Activated naive CD8-positive, alpha-beta T cell treated with anti-CD3 and anti-CD28 coated beads, Interleukin-2, amount 10 ng/mL, durations not matched to agents 7 days and 5 days (primary cell): ENCODE data around the gene FLRT3. TPM values are rescaled to one million over a fixed set of nuclear protein-coding genes. Genes with fewer than 3 reads are reported as not detected.

Experiments used
- ATAC-seq: fragments of 150-1000 bp; cut with Tn5 transposase; one replicate; pipeline ENCODE4 v1.10.0; 2021; ENCODE audit warnings: low read depth, moderate library complexity
- POLR2A ChIA-PET: fragments of 350-600 bp; sonication (Branson Sonifier 250); formaldehyde crosslinking; loops from one replicate; lab custom pipeline; 2021; ENCODE audit warnings: antibody characterized with exemption; lab: Charles Lee
- DNase-seq: peaks from one replicate; pipeline ENCODE4 v3.0.0; 2021
- H3K27ac Mint-ChIP-seq: one replicate; pipeline ENCODE4 v1.8.0; 2022; ENCODE audit warnings: mild to moderate bottlenecking, mixed read lengths
- H3K27me3 Mint-ChIP-seq: one replicate; pipeline ENCODE4 v1.8.0; 2022; ENCODE audit warnings: mild to moderate bottlenecking, moderate library complexity, mixed read lengths
- H3K36me3 Mint-ChIP-seq: one replicate; pipeline ENCODE4 v1.8.0; 2021; ENCODE audit warnings: mild to moderate bottlenecking, mixed read lengths
- H3K4me1 Mint-ChIP-seq: one replicate; pipeline ENCODE4 v1.8.0; 2021; ENCODE audit warnings: mixed read lengths
- H3K4me3 Mint-ChIP-seq: one replicate; pipeline ENCODE4 v1.8.0; 2022; ENCODE audit warnings: mild to moderate bottlenecking, moderate library complexity, mixed read lengths
- H3K9me3 Mint-ChIP-seq: one replicate; pipeline ENCODE4 v1.8.0; 2021; ENCODE audit warnings: mixed read lengths
- total RNA-seq, 2 experiments: library from RNA; stranded (reverse); gene quantifications; one replicate each; pipeline ENCODE4 v1.2.3, GENCODE V29; 2021

The FLRT3 gene
- total RNA-seq, 2 experiments from 2014 or later, result not detected

DNA sequence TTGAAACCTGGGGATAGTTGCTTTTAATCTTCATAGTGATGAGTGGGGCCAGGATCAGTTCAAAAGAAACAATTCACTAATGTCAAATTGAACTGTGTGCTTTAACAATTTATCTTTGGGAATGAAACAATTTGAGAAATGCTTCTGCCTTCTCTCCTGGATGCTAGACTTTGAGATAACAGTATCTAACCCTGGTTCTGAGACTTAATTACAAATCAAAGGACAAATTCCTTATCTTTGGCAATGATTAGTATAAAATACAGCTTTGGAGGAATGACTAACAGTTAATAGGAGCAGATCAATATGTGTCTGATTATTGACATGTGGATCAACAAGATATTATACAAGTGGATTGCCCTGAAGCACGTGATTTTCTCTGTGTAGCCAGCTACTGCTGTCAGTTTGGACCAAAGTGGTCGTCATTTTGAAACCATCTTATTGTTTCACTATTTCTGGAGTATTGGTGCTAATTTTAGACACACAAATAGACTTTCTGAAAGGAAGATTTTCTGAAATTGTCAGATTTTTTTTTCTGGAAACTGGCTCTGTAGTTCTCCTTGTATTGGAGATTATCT, 6.2 kb upstream of the FLRT3 start:
- Mint-ChIP-seq H3K4me3 (no peak overlapping the region), H3K9me3 (peaks cover 4% of the 10 kb centered on the region), H3K27me3 (no peaks in the 10 kb centered on the region), H3K4me1 (no peaks in the 10 kb centered on the region), H3K36me3 (no peaks in the 10 kb centered on the region), H3K27ac (no peak overlapping the region)
- ATAC-seq (no peak), DNase-seq (no peak)
- POLR2A ChIA-PET, result interaction anchor here (0.6 kb wide), 1 partner anchor 44 kb away, joined by 3 read pairs; no protein-coding TSS in a partner anchor

DNA sequence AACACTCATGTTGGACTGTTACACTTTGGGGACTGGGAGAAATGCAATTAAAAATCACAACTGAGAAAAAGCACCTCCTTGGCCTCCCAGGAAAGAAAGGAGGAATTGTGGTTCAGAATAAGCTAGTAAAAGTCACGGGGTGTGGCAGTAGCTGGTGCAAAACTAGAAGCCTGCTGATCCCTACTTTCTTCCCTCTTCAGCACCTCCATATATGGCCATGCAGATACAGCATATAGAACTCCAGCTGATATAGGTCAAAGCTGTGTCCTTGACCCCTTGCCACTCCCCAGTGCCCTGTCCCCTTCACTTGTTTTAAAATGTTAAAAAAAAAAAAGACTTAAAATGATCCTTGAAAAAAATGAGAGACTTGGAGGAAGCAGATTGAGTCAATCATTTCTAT, 5.5 kb upstream of the FLRT3 start:
- no peaks in the 10 kb centered on the region for H3K36me3 Mint-ChIP-seq
- H3K9me3 Mint-ChIP-seq, result peaks cover 4% of the 10 kb centered on the region
- DNase-seq (no peak), ATAC-seq (no peak)
- no peak overlapping the region for H3K4me3 Mint-ChIP-seq
- no peaks in the 10 kb centered on the region for H3K4me1 Mint-ChIP-seq
- H3K27ac Mint-ChIP-seq, result no peak overlapping the region
- POLR2A ChIA-PET, result interaction anchor here (0.6 kb wide), 1 partner anchor 45 kb away, joined by 3 read pairs; no protein-coding TSS in a partner anchor
- no peaks in the 10 kb centered on the region for H3K27me3 Mint-ChIP-seq

DNA sequence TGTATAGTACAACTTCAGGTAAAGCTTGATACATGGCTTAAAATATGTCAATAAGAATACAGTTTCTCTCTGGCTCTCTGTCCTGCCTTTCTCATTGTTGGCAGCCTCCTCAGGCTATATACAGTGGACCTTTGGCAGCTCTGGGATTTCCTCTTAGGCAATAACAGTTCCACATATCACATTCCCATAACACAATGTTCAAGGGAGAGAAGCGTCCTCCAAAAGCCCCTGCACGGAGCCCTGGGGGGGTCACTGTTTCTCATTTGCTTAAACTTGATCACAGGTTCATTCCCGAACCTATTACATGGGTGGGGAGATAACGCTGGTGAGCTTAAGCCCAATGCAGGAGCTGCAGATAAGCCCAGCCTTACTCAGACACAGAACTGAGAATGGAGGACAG, 4.4 kb upstream of the FLRT3 start:
- Mint-ChIP-seq H3K4me3 (no peak overlapping the region), H3K36me3 (no peaks in the 10 kb centered on the region), H3K27me3 (no peaks in the 10 kb centered on the region), H3K4me1 (no peaks in the 10 kb centered on the region), H3K9me3 (peaks cover 2% of the 10 kb centered on the region), H3K27ac (no peak overlapping the region)
- POLR2A ChIA-PET, result no interaction called here
- ATAC-seq (no peak), DNase-seq (no peak)

DNA sequence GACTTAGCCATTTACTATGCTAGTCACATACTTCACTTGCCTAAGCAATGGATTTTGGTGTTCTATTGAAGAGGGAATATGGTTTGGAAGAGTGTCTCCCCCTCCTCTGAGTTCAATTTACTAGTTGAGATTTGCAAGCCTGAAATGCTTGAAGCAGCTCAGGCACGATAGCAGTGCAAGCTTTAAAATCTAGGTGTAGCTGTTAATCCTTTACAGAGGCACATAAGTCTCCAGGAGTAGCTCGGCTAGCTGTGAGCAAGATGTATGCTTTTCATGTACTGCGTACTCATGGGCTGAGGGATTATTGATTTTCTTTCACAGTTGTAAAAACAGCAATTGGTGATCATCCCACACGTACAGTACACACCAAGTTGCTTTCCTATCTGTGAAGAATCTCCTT, 726 bp downstream of the FLRT3 start:
- ATAC-seq (no peak), DNase-seq (no peak)
- H3K9me3 Mint-ChIP-seq, result peaks cover 2% of the 10 kb centered on the region
- no peaks in the 10 kb centered on the region for H3K27me3 Mint-ChIP-seq
- H3K4me1 Mint-ChIP-seq, result no peaks in the 10 kb centered on the region
- POLR2A ChIA-PET, result no interaction called here
- no peak overlapping the region for H3K4me3 Mint-ChIP-seq
- H3K27ac Mint-ChIP-seq, result no peak overlapping the region
- H3K36me3 Mint-ChIP-seq, result no peaks in the 10 kb centered on the region

DNA sequence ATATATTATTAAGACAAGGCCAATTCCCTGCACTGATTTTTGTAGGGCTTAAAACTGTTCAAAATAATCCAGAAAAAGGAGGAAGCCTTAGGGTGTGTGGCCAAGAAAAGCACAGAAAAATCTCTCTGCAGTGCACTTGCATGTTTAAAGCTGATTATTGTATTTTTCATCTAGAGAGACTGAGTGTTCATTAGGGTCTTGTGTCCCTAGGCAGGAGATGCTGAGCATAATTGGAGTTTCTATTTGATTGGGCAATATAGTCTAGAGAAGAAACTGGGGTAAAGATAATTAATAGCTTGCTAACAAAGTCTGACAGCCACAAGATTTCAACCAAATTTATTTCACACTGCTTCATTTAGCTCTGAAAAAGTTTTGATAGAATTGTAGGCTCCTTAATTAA, 2.4 kb downstream of the FLRT3 start:
- no peaks in the 10 kb centered on the region for H3K27me3 Mint-ChIP-seq
- POLR2A ChIA-PET, result no interaction called here
- peaks cover 2% of the 10 kb centered on the region for H3K9me3 Mint-ChIP-seq
- H3K4me3 Mint-ChIP-seq, result no peak overlapping the region
- ATAC-seq, result no peak
- H3K36me3 Mint-ChIP-seq, result no peaks in the 10 kb centered on the region
- no peak overlapping the region for H3K27ac Mint-ChIP-seq
- DNase-seq, result no peak
- no peaks in the 10 kb centered on the region for H3K4me1 Mint-ChIP-seq

DNA sequence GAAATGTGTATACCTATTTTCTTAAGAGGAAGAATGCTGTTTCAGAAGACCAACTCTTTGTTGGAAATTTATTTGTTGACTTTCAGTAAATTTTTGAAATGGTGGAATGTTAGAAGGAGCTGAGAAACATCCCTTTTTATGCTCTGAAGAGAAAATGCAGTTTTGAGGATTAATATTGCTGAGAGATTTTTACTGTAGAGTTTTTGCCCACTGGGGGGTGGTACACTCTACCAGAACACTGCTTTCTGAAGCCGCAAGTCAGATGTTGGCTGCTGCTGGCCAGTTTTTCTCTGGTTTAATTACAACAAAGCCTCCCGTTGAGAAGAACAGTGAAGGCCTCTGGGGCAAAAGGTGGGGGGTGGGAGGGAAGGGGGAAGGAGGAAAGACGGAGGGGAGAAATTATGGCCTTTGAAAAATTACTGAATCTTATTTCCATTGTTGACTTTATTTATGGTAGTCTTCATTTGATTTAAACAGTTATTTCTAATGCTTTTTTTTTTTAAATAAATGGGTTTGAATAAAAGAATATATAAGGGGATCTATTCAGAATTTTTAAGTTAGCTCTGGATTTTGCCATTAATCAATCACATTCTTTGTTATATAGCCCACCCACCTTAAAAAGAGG, 3.0 kb downstream of the FLRT3 start:
- H3K27me3 Mint-ChIP-seq, result no peaks in the 10 kb centered on the region
- POLR2A ChIA-PET, result no interaction called here
- ATAC-seq (no peak), DNase-seq (no peak)
- H3K4me3 Mint-ChIP-seq, result no peak overlapping the region
- no peaks in the 10 kb centered on the region for H3K9me3 Mint-ChIP-seq
- H3K36me3 Mint-ChIP-seq, result no peaks in the 10 kb centered on the region
- no peaks in the 10 kb centered on the region for H3K4me1 Mint-ChIP-seq
- H3K27ac Mint-ChIP-seq, result no peak overlapping the region

DNA sequence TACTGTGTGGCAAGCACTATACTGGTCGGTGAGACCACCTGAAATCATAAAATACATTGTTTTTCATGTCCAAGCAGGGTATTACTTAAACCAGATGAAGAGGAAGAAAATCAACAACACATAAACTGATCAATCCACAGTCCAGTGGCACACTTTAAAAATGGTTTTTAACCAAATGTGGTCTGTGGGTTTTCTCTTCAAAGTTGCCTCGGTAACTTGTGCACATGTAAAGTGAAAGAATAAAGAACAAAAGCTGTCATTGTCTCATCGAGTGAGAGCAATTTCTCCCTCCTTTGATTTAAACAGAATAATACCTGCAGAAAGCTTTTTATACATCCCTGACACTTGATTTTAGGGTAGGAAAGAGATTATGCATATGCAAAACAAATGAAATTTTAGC, 3.7 kb downstream of the FLRT3 start:
- DNase-seq (no peak), ATAC-seq (no peak)
- Mint-ChIP-seq H3K9me3 (no peaks in the 10 kb centered on the region), H3K36me3 (no peaks in the 10 kb centered on the region), H3K4me3 (no peak overlapping the region), H3K27ac (no peak overlapping the region), H3K27me3 (no peaks in the 10 kb centered on the region), H3K4me1 (no peaks in the 10 kb centered on the region)
- POLR2A ChIA-PET, result no interaction called here

DNA sequence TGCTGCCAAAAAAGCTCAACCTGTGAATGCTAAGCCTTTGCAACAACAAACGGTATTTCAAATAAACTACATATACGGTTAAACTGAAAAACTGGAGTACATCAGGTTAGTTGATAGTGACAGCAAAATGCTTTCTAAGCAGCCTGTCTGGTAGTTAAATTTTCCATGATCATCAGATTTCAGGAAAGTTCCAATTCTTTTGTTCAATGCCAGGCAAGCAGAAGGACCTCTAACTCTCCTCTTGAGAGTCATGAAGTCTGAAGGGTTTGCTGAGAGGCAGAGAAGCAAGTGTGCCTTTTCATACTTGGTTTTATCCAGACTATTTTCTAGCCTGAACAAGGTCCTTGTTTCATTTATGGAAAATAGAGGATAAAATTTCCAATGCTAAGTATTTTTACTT, 4.5 kb downstream of the FLRT3 start:
- no peak for ATAC-seq
- DNase-seq, result no peak
- Mint-ChIP-seq H3K4me1 (no peaks in the 10 kb centered on the region), H3K27me3 (no peaks in the 10 kb centered on the region), H3K27ac (no peak overlapping the region), H3K9me3 (no peaks in the 10 kb centered on the region), H3K4me3 (no peak overlapping the region), H3K36me3 (no peaks in the 10 kb centered on the region)
- POLR2A ChIA-PET, result no interaction called here

DNA sequence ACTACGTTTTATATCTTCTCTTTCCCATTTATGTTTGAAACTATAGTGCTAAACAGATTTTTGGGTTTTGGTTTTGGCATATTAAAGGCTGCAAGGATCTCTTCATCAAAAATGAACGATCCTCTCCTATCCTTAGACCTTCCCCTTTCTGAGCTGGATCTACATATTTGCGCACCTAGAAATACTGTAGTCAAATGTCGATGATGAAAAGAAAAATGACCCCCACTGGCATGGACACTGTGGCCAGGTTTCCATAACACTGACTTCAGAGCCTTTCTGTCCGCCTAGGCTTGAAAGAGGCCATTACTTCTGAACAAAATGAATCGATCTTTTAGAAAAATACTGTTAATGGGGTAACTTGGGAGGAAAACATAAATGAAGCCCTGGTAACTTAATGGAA, 5.8 kb downstream of the FLRT3 start:
- no peaks in the 10 kb centered on the region for H3K4me1 Mint-ChIP-seq
- POLR2A ChIA-PET, result no interaction called here
- ATAC-seq, result no peak
- H3K36me3 Mint-ChIP-seq, result no peaks in the 10 kb centered on the region
- H3K27me3 Mint-ChIP-seq, result no peaks in the 10 kb centered on the region
- no peaks in the 10 kb centered on the region for H3K9me3 Mint-ChIP-seq
- no peak for DNase-seq
- no peak overlapping the region for H3K27ac Mint-ChIP-seq
- no peak overlapping the region for H3K4me3 Mint-ChIP-seq

DNA sequence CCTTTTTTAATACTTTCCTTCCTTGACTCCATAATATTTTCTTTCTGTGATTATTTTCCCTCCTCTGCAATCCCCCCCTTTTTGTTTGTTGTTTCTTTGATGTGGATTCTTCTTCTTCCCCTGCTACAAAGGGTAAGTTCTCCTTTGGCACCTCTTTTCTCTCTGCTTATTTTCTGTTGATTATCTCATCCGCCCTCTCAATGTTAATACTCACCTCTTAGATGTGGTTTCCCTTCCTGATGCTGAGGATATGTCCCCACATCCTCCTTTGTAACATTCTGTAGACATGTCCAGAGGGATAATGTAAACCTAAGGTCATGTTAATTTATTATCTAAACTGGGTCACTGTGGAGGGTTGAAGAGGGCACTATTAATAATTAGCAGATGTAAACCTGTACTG, 17.7 kb downstream of the FLRT3 start:
- no peak overlapping the region for H3K27ac Mint-ChIP-seq
- H3K9me3 Mint-ChIP-seq, result peaks cover 2% of the 10 kb centered on the region
- ATAC-seq (no peak), DNase-seq (no peak)
- H3K27me3 Mint-ChIP-seq, result no peaks in the 10 kb centered on the region
- no peak overlapping the region for H3K4me3 Mint-ChIP-seq
- H3K36me3 Mint-ChIP-seq, result no peaks in the 10 kb centered on the region
- H3K4me1 Mint-ChIP-seq, result no peaks in the 10 kb centered on the region
- POLR2A ChIA-PET, result no interaction called here

DNA sequence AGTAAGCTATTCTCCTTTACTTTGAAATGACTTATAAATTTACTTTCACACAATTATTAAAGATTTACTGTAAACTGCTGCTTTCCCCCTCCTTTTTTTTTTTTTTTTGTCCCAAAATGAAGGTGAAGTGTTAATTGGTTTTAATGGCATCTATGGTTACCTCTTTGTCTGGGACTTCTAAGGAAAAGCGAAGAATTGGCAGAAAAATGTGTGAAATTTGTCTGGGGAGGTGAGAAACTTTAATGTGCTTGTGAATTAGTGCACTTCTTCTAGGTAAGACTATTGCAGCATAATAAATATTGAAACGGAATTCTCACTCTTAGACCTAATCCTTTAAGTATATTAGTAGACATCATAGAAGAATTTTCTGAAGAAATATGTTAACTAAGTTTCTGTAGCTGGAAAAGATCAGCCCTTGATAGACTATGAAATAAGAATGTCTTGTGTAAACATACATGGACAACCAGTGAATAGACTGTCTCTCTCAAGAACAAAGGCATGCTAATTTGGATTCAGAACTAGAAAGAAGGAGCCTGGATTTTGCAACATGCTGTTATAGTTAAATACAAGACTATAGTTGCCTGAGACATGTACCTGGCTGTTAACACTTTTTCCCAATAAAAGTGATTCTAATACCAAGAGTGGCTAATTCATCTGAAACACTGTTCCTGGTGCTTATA, 23.9 kb downstream of the FLRT3 start:
- POLR2A ChIA-PET, result no interaction called here
- DNase-seq (no peak), ATAC-seq (no peak)
- Mint-ChIP-seq H3K27me3 (no peaks in the 10 kb centered on the region), H3K27ac (no peak overlapping the region), H3K36me3 (no peaks in the 10 kb centered on the region), H3K4me3 (no peak overlapping the region), H3K9me3 (no peaks in the 10 kb centered on the region), H3K4me1 (no peaks in the 10 kb centered on the region)

DNA sequence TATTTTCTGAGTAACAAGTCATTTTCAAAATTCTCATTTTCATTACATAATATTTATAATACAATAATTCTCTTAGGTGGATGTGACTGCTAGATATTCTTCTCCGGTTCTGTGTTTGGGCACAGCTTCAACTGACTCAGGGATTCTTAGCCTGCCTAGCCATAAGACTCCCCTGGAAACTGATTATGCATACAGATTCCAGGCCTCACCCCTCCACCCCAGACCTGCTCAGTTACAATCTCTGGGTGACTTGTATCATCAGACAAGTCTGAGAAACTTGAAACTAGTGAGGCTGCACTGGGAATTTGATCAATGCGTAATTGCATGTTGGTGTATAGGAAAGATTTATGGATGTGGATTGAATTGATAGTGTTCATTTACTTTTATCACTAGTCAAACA, 25.4 kb downstream of the FLRT3 start:
- Mint-ChIP-seq H3K27me3 (no peaks in the 10 kb centered on the region), H3K36me3 (no peaks in the 10 kb centered on the region), H3K4me3 (no peak overlapping the region), H3K4me1 (no peaks in the 10 kb centered on the region), H3K9me3 (no peaks in the 10 kb centered on the region), H3K27ac (no peak overlapping the region)
- DNase-seq (no peak), ATAC-seq (no peak)
- POLR2A ChIA-PET, result no interaction called here

DNA sequence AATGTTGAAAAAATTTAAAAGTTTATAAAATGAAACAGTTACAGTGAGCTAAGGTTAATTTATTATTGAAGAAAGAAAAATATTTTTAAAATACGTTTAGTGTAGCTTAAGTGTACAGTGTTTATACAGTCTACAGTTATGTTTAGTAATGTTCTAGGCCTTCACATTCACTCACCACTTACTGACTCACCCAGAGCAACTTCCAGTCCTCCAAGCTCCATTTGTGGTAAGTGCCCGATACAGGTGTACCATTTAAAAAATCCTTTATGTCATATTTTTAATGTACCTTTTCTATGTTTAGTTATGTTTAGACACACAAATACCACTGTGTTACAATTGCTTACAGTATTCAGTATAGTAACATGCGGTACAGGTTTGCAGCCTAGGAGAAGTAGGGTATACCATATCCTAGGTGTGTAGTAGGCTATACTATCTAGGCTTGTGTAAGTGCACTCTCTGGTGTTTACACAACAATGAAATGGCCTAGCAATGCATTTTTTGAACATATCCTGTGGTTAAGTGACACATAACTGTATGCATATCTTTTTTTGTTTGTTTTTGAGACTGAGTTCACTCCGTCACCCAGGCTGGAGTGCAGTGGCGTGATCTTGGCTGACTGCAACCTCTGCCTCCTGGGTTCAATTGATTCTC, 26.3 kb downstream of the FLRT3 start:
- H3K9me3 Mint-ChIP-seq, result no peaks in the 10 kb centered on the region
- H3K27ac Mint-ChIP-seq, result no peak overlapping the region
- ATAC-seq, result no peak
- no peaks in the 10 kb centered on the region for H3K27me3 Mint-ChIP-seq
- POLR2A ChIA-PET, result no interaction called here
- H3K36me3 Mint-ChIP-seq, result no peaks in the 10 kb centered on the region
- DNase-seq, result no peak
- no peaks in the 10 kb centered on the region for H3K4me1 Mint-ChIP-seq
- H3K4me3 Mint-ChIP-seq, result no peak overlapping the region

DNA sequence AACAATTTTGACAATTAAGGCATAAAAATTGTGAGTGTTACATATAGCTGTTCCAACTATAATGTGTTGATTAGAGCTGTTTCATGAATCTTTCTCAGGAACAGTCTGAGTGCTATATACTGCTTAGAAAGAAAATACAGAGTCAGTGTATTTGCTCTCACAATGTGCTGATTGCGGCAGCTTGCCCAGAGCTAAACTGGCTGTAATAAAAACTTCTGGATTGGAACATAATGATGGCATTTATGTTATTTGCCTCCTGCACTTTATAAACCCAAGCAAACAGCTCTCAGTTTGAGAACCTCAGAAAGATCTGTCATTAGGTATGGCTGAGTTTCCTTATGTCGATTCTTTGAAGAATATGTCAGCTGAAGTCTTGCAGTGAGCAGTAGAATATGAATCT, 29.5 kb downstream of the FLRT3 start:
- Mint-ChIP-seq H3K36me3 (no peaks in the 10 kb centered on the region), H3K9me3 (no peaks in the 10 kb centered on the region), H3K4me1 (no peaks in the 10 kb centered on the region), H3K27ac (no peak overlapping the region), H3K4me3 (no peak overlapping the region), H3K27me3 (no peaks in the 10 kb centered on the region)
- ATAC-seq (no peak), DNase-seq (no peak)
- POLR2A ChIA-PET, result no interaction called here
